ENCODE results near the gene LY6G6C.

Gene LY6G6C

DNA sequence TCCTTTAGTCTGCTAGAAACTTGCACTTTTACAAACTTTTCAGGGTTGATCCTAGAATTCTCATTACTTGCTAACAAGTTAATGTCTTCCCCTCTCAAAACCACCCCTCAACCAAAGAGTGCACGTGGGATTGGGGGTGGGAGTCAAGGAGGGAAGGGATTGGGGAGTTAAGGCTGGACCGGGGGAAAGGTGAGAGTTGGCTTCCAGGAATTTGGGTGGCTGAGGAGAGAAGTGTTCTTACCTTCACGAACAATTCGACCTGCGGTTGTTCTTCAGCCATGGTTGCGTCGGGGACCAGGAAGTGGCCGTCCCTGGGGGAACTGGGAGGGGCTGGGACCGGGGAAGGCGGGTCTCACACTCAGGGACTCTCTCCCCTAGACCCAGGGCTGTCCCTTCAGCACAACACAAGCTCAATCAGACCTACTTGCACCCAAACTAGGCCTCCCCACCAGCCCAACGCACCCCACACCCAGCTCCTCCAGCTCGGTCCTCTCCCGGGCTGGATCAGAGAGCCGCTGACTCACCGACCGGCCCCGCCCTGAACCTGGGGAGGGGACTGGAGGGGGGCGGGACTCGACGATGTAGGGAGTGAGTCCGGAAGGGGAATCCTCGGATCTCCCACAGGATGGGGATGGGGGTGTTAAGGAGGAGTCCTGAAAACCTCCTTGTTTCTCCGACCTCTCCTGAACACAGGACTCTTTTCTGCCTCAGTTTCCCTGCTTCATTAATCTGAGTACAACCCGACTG lies 14.6 kb upstream of the LY6G6C start, which contains the start of gene CLIC1:
CLIC1 (minus strand) TSS at position 510 of the 747 bp plus-strand sequence; CDS start at position 280, 230 bp downstream.
- Mint-ChIP-seq H3K27me3 (no peaks in the 10 kb centered on the region), H3K4me3 (peak within 1 kb of the TSS; percentile 94 to 98), H3K36me3 (peaks cover 23 to 35% of the 10 kb centered on the region in 2 donors), H3K27ac (peak within 1 kb of the TSS; percentile 93), H3K9me3 (no peaks in the 10 kb centered on the region), H3K4me1 (peaks cover 42 to 71% of the 10 kb centered on the region in 2 donors)
- peak; percentile 77 for DNase-seq
- ATAC-seq (replicated peaks), result peak; percentile 46 to 48

DNA sequence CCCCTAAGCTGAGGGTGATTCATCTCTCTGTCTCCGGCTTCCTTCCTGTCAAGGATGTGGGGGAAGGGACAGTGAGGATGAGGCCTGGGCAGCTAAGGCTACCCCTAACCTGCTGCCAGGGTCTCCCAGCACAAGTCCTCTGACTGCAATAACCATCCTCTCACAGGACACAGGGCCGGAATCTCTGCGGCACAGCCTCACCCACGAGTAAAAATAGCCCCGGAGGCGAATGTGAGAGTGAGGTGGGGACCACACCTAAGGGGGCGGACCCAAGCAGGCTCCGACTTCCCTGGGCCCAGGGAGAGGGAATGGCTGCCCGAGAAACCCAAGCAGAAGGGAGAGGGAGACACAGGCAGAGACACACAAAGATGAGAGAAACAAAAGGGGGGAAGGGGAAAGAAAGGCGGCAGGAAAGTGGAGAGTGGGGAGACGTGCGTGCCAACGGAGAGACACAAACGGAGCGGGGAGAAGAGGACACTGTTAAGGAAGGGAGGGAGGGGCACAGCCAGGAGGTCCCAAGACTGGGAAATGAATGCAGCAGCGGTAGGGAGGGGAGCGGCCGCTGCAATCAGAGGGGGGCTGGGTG lies 13.4 kb upstream of the LY6G6C start:
- peak overlapping the region; percentile 94 to 98 for H3K4me3 Mint-ChIP-seq
- H3K4me1 Mint-ChIP-seq, result peaks cover 48 to 72% of the 10 kb centered on the region in 2 donors

DNA sequence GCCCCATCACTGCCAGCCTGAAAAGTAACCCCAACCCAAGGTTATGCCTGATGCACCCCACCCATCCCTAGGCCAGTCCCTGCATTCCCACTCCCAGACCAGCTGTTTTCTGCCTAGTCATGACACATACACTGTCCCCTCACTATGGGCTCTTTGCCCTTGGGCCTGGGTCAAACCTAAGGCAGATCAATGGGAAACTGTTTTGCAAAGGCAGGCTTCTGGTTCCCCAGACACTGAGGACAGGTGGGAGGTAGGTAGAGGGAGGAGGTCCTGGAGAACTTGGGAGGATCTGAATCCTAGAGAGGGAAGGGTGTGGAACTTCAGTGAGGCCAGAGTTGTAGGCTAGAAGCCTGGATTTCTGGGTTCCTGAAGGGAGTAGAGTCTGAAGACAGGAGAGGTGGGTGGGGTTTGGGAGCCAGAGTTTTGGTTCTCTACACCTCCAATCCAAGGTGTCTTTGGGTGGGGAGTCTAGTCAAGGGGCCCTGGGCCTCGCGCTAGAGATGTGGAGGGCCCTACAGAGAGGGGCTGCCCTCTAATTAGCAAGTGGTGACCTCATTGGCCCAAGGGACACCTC lies 12.8 kb upstream of the LY6G6C start:
- ATAC-seq (replicated peaks), result no peak

More for the DNA sequence above, 13.4 kb upstream of the LY6G6C start:
- DNase-seq (peak; percentile 50), ATAC-seq (replicated peaks) (peak; percentile 17 to 24)
- Mint-ChIP-seq H3K36me3 (peaks cover 33 to 47% of the 10 kb centered on the region in 2 donors), H3K27ac (peak overlapping the region; percentile 93), H3K9me3 (no peaks in the 10 kb centered on the region), H3K27me3 (no peaks in the 10 kb centered on the region)

DNA sequence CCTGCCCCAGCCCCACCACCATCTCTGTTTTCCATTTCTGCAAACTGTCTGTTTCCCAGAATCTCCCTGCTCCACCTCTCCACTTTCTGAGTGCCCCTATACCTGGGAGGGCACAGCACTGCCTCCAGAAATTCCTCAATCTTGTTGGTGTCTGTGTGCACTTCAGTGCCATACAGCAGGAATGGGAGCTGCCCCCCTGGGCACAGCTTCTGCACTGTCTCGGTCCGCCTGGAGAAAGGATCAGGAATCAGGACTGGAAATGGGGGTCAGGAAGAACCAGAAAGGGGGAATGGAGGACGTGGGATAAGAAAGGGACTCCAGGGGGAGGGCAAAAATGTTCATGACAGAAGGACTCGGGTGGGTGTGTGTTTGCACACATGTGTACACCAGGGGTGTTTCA lies 12.2 kb upstream of the LY6G6C start:
- no peak for ATAC-seq (replicated peaks)
- no peak for DNase-seq
- Mint-ChIP-seq H3K27me3 (no peaks in the 10 kb centered on the region), H3K9me3 (no peaks in the 10 kb centered on the region), H3K4me1 (peaks cover 51 to 71% of the 10 kb centered on the region in 2 donors), H3K36me3 (peaks cover 33 to 54% of the 10 kb centered on the region in 2 donors), H3K4me3 (peak overlapping the region; percentile 54 to 94), H3K27ac (no peak overlapping the region)

More for the DNA sequence above, 12.8 kb upstream of the LY6G6C start:
- Mint-ChIP-seq H3K4me3 (peak overlapping the region; percentile 94 to 98), H3K27me3 (no peaks in the 10 kb centered on the region), H3K36me3 (peaks cover 31 to 48% of the 10 kb centered on the region in 2 donors), H3K9me3 (no peaks in the 10 kb centered on the region), H3K27ac (peak overlapping the region; percentile 93), H3K4me1 (peaks cover 50 to 71% of the 10 kb centered on the region in 2 donors)
- DNase-seq, result no peak

DNA sequence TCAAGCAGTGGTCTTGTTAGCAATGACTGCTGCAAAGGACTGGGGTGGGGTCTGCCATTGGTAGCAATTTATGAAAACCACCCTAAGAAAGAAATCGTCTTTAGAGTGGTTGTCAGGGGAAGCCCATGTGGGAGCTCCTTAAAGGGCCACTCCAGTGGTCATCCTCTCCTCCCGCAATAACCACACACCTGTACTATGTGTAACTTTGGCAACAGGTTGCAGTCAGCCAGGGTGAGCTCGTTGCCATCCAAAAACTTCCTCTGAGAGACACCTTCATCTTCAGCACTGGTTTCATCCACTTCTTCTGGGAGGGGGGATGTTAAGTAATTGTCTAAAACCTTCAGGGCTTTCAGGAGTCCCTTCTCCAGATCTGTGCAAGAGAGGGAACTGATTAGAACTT lies 10.5 kb upstream of the LY6G6C start:
- H3K27ac Mint-ChIP-seq, result no peak overlapping the region
- ATAC-seq (replicated peaks) (no peak), DNase-seq (no peak)
- H3K4me3 Mint-ChIP-seq, result no peak overlapping the region
- H3K9me3 Mint-ChIP-seq, result no peaks in the 10 kb centered on the region
- peaks cover 52 to 71% of the 10 kb centered on the region in 2 donors for H3K4me1 Mint-ChIP-seq
- no peaks in the 10 kb centered on the region for H3K27me3 Mint-ChIP-seq
- peaks cover 45 to 64% of the 10 kb centered on the region in 2 donors for H3K36me3 Mint-ChIP-seq

DNA sequence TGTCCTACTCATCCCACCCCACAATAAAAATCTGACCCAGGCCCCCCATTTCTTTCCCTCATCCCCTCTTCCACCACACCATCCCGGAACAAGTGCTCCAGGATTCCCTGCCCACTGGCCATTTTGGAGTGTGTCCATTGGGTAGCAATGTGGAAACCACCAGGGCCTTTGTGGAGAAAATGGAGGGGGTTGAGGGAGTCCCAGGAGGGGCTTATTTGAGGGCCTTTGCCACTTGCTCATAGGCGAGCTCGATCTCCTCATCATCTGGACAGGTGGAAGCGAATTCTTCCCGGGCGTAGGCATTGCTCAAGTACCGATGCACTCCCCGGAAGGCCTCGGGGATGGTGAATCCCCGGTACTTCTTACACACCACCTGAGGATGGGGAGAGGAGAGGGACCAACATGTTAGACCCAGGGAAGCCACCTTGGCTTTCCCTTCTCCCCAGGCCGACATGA lies 9.1 kb upstream of the LY6G6C start:
- H3K9me3 Mint-ChIP-seq, result no peaks in the 10 kb centered on the region
- peak overlapping the region; percentile 95 to 97 for H3K4me3 Mint-ChIP-seq
- peak overlapping the region; percentile 96 for H3K27ac Mint-ChIP-seq
- no peaks in the 10 kb centered on the region for H3K27me3 Mint-ChIP-seq
- ATAC-seq (replicated peaks) (no peak), DNase-seq (no peak)
- H3K4me1 Mint-ChIP-seq, result peaks cover 61 to 79% of the 10 kb centered on the region in 2 donors
- H3K36me3 Mint-ChIP-seq, result peaks cover 52 to 73% of the 10 kb centered on the region in 2 donors

DNA sequence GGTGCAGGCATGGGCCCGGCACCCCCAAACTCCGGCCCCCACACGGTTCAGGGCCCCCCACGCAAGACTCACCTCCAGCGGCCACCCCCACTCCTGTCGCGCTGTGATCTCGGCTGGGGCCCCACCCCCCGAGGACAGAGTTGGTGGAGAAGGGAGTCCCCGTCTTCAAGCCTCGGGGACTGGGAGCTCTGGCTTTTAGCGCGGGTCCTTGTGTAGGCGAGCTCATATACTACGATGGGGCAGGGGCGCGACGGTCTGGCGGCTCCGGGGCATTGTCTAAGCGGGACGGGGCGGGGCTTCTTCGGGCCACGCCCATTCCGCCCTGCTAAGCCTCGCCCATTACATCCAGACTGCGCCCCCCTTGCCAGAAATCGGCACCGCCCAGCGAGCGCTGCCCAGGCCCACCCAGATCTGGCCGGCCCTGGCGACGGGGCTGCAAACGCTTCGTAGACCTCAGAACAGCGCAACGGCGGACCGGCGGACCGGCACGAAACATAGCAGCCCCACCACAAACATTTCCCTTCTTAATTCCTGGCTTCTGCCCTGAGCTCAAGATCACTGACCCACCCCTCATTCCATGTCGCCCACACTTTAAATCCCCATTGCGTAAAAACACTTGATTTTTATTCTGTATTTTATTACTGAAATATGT lies 8.6 kb upstream of the LY6G6C start:
- H3K9me3 Mint-ChIP-seq, result no peaks in the 10 kb centered on the region
- H3K4me1 Mint-ChIP-seq, result peaks cover 63 to 83% of the 10 kb centered on the region in 2 donors
- ATAC-seq (replicated peaks), result peak; percentile 41 to 63
- peak; percentile 62 for DNase-seq
- H3K27me3 Mint-ChIP-seq, result no peaks in the 10 kb centered on the region
- H3K27ac Mint-ChIP-seq, result peak overlapping the region; percentile 96
- H3K36me3 Mint-ChIP-seq, result peaks cover 50 to 70% of the 10 kb centered on the region in 2 donors
- peak overlapping the region; percentile 95 to 97 for H3K4me3 Mint-ChIP-seq

DNA sequence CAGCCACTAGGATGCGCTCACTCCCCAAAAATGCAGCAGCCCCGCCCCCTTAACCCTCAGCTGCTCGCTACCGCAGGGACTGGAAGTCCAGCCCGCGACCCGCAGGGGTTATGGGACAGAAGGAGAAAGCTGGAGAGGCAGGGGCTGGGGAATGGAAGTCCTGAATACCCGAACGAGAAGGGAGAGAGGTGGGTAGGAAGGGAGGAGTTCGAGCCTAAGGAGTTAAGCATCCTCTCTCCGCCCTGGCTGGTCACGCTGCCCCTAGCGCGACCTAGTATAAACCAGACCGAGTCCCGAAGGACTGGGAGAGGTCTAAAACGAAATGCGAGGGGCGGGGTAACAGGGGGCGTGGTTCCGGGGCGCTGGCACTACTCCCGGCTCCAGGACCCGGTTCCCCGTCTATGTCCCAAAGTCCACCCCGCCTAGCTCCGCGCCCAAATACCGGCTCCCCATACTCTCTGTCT lies 8.0 kb upstream of the LY6G6C start:
- peak; percentile 58 to 71 for ATAC-seq (replicated peaks)
- H3K36me3 Mint-ChIP-seq, result peaks cover 48 to 65% of the 10 kb centered on the region in 2 donors

DNA sequence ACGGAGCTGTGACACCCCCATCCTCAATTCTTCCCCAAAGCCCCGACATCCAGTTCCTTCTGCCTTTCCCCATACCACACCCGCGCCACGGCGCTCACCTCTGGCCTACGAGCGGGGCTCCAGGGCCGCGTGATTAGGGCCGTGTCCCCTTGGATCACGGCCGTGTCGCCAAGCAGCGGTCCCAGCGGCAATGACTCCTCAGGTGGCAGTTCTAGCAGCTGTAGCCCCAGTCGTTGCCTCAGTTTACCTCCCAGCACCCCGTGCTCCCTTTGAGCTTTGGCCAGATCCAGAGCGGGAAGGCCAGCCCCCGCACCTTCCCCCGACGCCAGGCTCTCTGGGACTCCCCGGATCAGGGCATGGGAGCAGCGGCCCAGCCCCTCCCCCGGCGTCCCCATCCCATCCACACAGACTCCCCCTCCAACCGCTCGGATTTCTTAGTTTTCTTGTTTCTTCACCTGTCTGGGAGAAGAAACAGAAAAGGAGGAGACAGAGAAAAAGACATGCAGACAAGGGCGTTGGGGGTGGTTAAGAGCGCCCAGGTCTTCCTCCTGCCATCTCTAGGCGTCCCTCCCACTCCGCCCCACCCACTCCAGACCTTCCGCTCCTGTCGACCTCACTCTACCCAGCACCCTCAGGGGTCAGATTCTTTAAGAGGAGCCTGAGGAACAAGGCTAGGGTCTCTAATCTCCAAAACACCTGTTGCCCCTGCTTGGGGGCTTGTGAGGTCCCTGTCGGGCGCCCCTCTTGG lies 7.4 kb upstream of the LY6G6C start, which contains the start of gene DDAH2:
DDAH2 (minus strand) TSS at position 533 of the 748 bp plus-strand sequence; CDS start at position 395, 138 bp downstream.
- ATAC-seq (replicated peaks) (peak; percentile 22 to 35), DNase-seq (no peak)
- peak within 1 kb of the TSS; percentile 98 for H3K27ac Mint-ChIP-seq
- peak within 1 kb of the TSS; percentile 95 to 97 for H3K4me3 Mint-ChIP-seq
- peaks cover 59 to 79% of the 10 kb centered on the region in 2 donors for H3K4me1 Mint-ChIP-seq
- no peaks in the 10 kb centered on the region for H3K27me3 Mint-ChIP-seq
- H3K36me3 Mint-ChIP-seq, result peaks cover 48 to 60% of the 10 kb centered on the region in 2 donors
- no peaks in the 10 kb centered on the region for H3K9me3 Mint-ChIP-seq

More for the DNA sequence above, 8.0 kb upstream of the LY6G6C start:
- H3K27ac Mint-ChIP-seq, result peak overlapping the region; percentile 96
- H3K4me3 Mint-ChIP-seq, result peak overlapping the region; percentile 95 to 97
- DNase-seq, result peak; percentile 68
- peaks cover 61 to 82% of the 10 kb centered on the region in 2 donors for H3K4me1 Mint-ChIP-seq
- H3K9me3 Mint-ChIP-seq, result no peaks in the 10 kb centered on the region
- H3K27me3 Mint-ChIP-seq, result no peaks in the 10 kb centered on the region

DNA sequence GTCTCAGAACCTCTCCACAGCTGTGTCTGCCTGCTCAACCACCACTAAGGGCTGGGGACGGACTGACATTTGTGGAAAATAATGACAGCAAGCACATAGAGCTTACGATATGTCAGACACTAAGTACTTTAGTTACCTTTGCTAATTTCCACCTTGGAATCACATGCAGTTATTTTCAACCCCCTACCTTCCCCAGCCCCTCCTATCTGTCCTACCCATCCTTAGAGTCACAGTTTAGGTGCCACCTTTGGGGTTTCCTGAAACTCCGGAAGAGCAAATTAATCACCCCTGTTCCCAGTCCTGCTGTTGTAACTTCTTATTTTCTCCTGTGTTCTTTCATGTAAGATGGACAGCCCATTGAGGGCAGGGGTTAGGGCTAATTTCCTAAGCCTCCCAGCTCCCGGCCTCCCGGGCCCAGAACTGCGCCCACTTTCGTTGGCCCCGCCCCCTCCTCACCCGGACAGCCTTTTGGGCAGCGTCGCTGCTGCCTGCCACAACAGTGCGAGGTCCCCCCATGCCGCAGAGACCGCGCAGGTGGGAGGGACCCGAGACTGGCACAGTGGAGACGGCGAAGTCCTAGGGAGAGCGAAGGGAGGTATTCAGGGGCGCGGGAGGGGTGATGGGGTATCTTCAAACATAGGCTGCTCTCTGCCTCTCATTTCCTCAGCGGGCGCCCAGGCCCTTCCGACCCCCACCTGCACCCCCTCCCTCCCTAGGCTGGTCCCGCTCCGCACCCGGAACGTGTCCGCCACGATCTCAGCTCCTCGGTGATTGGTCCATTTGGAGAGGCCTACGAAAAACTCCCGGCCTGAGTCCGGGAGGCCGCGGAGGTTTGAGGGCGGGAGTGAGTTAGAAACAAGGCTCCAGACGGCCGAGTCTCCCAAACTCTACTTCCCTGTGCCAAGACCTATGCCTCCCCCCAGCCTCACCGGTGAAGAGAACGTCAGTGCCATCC lies 6.4 kb upstream of the LY6G6C start:
- Mint-ChIP-seq H3K27ac (peak overlapping the region; percentile 98), H3K27me3 (no peaks in the 10 kb centered on the region), H3K4me1 (peaks cover 57 to 79% of the 10 kb centered on the region in 2 donors), H3K4me3 (peak overlapping the region; percentile 95 to 97), H3K36me3 (peaks cover 39 to 51% of the 10 kb centered on the region in 2 donors), H3K9me3 (no peaks in the 10 kb centered on the region)
- no peak for DNase-seq
- no peak for ATAC-seq (replicated peaks)

DNA sequence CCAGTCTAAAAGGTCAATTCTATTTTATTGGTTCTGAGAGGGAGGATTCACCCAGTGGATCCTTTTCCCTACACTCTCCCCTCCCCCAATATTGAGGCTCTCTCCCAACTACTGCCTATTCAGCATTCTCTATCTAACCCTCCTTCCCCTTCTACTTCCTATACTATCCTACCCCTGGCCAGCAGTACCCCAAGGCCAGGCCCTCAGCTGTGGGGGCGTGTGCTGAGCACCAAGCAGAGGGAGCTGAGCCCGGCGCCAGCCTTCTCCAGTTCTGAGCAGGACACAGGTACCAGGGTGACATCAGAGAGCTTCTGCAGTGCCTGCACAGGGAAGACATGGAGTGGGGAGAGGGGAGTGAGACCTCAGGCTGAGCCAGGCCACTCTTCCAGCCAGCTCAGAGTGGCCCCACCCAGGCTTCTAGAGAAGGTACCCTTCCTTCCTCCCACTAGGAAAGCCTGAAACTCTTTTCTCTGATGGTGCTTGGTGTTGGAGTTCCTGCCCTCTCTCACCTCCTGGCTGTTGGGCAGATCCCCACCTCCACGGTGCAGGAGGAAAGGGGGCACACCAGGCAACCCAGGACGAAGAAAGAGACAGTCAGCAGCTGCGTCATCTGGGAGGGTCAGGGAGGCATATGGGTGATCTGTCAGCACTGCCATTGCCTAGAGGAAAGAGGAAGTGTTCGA lies 5.6 kb upstream of the LY6G6C start:
- peaks cover 39 to 51% of the 10 kb centered on the region in 2 donors for H3K36me3 Mint-ChIP-seq
- peak; percentile 80 for DNase-seq

More for the DNA sequence above, 5.6 kb upstream of the LY6G6C start:
- Mint-ChIP-seq H3K4me1 (peaks cover 58 to 78% of the 10 kb centered on the region in 2 donors), H3K27me3 (no peaks in the 10 kb centered on the region), H3K9me3 (no peaks in the 10 kb centered on the region), H3K4me3 (peak overlapping the region; percentile 75 to 97), H3K27ac (peak overlapping the region; percentile 98)
- peak; percentile 85 to 88 for ATAC-seq (replicated peaks)

All from stimulated activated naive B cell treated with anti-CD40 and anti-IgM and Interleukin-4, amounts not matched to agents 10 μg/mL and 1 μg/mL and 100 μg/mL, for 72 hours (primary cell).